ENCODE results near the gene B3GNT7.
A peak's percentile ranks its signal among the peaks of the same experiment; 100 is the strongest.

The B3GNT7 gene

DNA sequence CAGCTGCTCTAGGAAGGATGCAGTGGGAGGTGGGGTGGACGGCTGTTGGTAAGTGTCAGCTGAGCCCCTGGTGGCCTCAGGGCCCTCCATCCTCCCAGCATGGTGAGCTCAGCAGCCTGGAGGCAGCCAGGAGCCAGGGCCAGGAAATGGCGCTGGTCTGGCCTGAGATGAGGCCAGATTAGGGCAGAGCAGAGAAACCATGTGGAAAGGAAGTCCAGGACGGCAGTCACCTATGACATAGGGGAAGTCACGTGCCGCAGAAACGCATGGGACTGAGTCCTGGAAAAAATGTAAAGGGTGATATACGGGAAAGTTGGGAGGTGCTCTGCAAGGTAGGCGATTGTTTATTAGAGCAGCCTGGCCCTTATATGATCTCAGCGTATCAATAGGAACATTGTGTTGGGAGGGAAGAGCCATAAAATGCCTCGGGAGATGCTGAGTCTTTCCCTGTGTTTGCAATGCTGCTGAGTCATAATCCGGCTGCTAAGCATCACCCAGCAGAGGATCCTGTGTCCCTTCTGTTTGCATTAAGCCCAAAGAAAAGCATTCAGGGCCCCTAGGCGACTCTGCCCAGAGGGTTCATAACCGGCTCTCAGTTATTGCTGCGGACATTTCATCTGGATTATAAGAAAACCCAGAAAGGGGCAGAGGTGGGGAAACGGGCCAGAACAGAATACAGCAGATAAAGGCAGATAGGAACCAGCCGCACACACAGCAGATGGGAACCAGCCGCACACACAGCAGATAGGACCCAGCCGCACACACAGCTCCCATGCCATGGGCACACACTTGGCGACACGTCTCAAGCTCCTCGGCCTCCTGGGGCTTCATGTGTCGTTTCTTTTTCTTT is 30.3 kb upstream of the B3GNT7 start:
- peaks cover 33% of the 10 kb centered on the region for H3K4me1 ChIP-seq (ENCODE audit: insufficient read depth, low read length, poor library complexity, severe bottlenecking)
- no peaks in the 10 kb centered on the region for H3K36me3 ChIP-seq (ENCODE audit: insufficient read depth, low read length)
- H3K9me3 ChIP-seq (ENCODE audit: insufficient read depth, low read depth, low read length) = no peaks in the 10 kb centered on the region
- no peak overlapping the region for H3K4me2 ChIP-seq (ENCODE audit: low read depth, low read length, poor library complexity, severe bottlenecking)
- no peak overlapping the region for H3K4me3 ChIP-seq (ENCODE audit: low read length, poor library complexity, severe bottlenecking)
- H3F3A ChIP-seq (ENCODE audit: low read depth) = no peaks in the 10 kb centered on the region
- TF ChIP-seq EZH2phosphoT487 (IDR thresholded peaks at IDR 0.05; ENCODE audit: borderline replicate concordance) = no peak
- TF ChIP-seq, protein P1, sequence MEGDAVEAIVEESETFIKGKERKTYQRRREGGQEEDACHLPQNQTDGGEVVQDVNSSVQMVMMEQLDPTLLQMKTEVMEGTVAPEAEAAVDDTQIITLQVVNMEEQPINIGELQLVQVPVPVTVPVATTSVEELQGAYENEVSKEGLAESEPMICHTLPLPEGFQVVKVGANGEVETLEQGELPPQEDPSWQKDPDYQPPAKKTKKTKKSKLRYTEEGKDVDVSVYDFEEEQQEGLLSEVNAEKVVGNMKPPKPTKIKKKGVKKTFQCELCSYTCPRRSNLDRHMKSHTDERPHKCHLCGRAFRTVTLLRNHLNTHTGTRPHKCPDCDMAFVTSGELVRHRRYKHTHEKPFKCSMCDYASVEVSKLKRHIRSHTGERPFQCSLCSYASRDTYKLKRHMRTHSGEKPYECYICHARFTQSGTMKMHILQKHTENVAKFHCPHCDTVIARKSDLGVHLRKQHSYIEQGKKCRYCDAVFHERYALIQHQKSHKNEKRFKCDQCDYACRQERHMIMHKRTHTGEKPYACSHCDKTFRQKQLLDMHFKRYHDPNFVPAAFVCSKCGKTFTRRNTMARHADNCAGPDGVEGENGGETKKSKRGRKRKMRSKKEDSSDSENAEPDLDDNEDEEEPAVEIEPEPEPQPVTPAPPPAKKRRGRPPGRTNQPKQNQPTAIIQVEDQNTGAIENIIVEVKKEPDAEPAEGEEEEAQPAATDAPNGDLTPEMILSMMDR (conservative IDR thresholded peaks at IDR 0.05; ENCODE audit: low read length) = no peak
- no peaks in the 10 kb centered on the region for H3K27me3 ChIP-seq (ENCODE audit: insufficient read depth, low read length, poor library complexity, severe bottlenecking)
- H4K20me1 ChIP-seq (ENCODE audit: insufficient read depth, low read length, poor library complexity, severe bottlenecking) = no peaks in the 10 kb centered on the region
- H3K9ac ChIP-seq (ENCODE audit: low read depth, low read length, poor library complexity, severe bottlenecking) = no peak overlapping the region
- no peaks in the 10 kb centered on the region for H3K9me2 ChIP-seq (replicated peaks; ENCODE audit: low read depth, low read length)
- H2AFZ ChIP-seq (ENCODE audit: low read length) = peak overlapping the region; percentile 23
- no peaks in the 10 kb centered on the region for H3K79me2 ChIP-seq (ENCODE audit: insufficient read depth, low read length)

DNA sequence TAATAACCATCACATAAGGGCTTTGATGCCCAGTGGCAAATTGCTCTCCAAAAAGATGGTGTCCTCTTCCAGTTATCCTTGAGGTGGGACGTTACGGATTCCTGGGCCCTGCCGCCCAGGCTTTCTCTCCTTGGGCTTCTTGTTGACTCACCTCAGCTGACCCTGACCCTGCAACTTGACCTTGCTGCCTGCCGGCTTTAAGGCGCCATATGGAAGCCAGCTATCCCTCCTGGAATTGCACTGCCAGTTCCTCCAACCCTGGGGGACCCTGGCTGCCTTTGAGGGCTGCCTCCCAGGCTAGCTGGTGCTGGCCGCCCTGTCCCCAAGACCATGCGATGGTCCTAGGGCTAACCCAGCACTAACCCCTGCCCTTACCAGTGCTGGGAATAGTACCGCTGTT is 28.3 kb upstream of the B3GNT7 start:
- Histone ChIP-seq H4K20me1 (ENCODE audit: insufficient read depth, low read length, poor library complexity, severe bottlenecking) (no peaks in the 10 kb centered on the region), H3K79me2 (ENCODE audit: insufficient read depth, low read length) (no peaks in the 10 kb centered on the region), H3K9me2 (replicated peaks; ENCODE audit: low read depth, low read length) (no peaks in the 10 kb centered on the region), H3K4me2 (ENCODE audit: low read depth, low read length, poor library complexity, severe bottlenecking) (no peak overlapping the region), H3K36me3 (ENCODE audit: insufficient read depth, low read length) (no peaks in the 10 kb centered on the region), H3K9me3 (ENCODE audit: insufficient read depth, low read depth, low read length) (no peaks in the 10 kb centered on the region), H3K4me3 (ENCODE audit: low read length, poor library complexity, severe bottlenecking) (no peak overlapping the region), H2AFZ (ENCODE audit: low read length) (no peak overlapping the region), H3K9ac (ENCODE audit: low read depth, low read length, poor library complexity, severe bottlenecking) (no peak overlapping the region), H3K27me3 (ENCODE audit: insufficient read depth, low read length, poor library complexity, severe bottlenecking) (no peaks in the 10 kb centered on the region), H3F3A (ENCODE audit: low read depth) (no peaks in the 10 kb centered on the region), H3K4me1 (ENCODE audit: insufficient read depth, low read length, poor library complexity, severe bottlenecking) (peaks cover 21% of the 10 kb centered on the region)
- no peak for TF ChIP-seq EZH2phosphoT487 (IDR thresholded peaks at IDR 0.05; ENCODE audit: borderline replicate concordance)
- TF ChIP-seq, protein P1 (conservative IDR thresholded peaks at IDR 0.05; ENCODE audit: low read length) = no peak

DNA sequence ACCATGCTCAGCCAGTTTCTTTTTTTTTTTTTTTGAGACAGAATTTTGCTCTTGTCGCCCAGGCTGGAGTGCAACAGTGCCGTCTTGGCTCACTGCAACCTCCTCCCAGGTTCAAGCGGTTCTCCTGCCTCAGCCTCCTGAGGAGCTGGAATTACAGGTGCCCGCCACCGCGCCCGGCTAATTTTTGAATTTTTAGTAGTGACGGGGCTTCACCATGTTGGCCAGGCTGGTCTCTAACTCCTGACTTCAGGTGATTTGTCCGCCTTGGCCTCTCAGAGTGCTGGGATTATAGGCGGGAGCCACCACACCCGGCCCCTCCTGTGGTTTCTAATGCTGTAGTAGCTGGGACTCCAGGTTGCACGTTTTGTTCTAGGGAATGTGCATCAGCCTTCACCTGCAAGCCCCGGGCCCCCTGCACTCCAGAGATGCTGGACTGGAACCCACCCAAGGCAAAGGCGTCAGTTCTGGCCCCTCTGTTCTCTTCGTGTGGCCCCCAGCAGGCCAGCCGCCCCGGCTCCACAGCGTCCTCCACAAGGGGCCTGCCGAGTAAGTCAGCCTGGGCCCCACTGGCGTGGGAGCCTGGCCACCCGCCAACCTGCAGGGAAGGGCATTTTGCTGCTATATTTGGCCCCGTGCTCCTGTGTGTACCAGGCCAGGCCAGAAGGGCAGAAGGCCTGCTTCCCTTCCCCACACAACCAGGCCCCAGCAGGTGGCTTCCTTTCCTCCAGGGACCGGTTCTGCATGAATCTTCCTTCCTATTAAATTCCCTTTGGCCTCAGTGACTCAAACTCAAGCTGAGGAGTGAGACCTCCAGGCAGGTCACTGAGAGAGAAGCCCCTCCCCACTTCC is 25.7 kb upstream of the B3GNT7 start:
- no peak overlapping the region for H2AFZ ChIP-seq (ENCODE audit: low read length)
- H3F3A ChIP-seq (ENCODE audit: low read depth) = no peaks in the 10 kb centered on the region
- no peaks in the 10 kb centered on the region for H4K20me1 ChIP-seq (ENCODE audit: insufficient read depth, low read length, poor library complexity, severe bottlenecking)
- no peaks in the 10 kb centered on the region for H3K9me3 ChIP-seq (ENCODE audit: insufficient read depth, low read depth, low read length)
- H3K9ac ChIP-seq (ENCODE audit: low read depth, low read length, poor library complexity, severe bottlenecking) = no peak overlapping the region
- no peak overlapping the region for H3K4me2 ChIP-seq (ENCODE audit: low read depth, low read length, poor library complexity, severe bottlenecking)
- no peak overlapping the region for H3K4me3 ChIP-seq (ENCODE audit: low read length, poor library complexity, severe bottlenecking)
- H3K9me2 ChIP-seq (replicated peaks; ENCODE audit: low read depth, low read length) = no peaks in the 10 kb centered on the region
- peaks cover 6% of the 10 kb centered on the region for H3K4me1 ChIP-seq (ENCODE audit: insufficient read depth, low read length, poor library complexity, severe bottlenecking)
- H3K27me3 ChIP-seq (ENCODE audit: insufficient read depth, low read length, poor library complexity, severe bottlenecking) = no peaks in the 10 kb centered on the region
- no peaks in the 10 kb centered on the region for H3K36me3 ChIP-seq (ENCODE audit: insufficient read depth, low read length)
- no peaks in the 10 kb centered on the region for H3K79me2 ChIP-seq (ENCODE audit: insufficient read depth, low read length)
- TF ChIP-seq, protein P1 (conservative IDR thresholded peaks at IDR 0.05; ENCODE audit: low read length) = no peak
- TF ChIP-seq EZH2phosphoT487 (IDR thresholded peaks at IDR 0.05; ENCODE audit: borderline replicate concordance) = no peak

Data from Loucy (cell line).